ENCODE measurements around the gene SH3PXD2B.

- TF ChIP-seq POLR2AphosphoS5 (IDR thresholded peaks at IDR 0.05; ENCODE audit: low read depth, low read length) (no peak), TAF1 (IDR thresholded peaks at IDR 0.05; ENCODE audit: borderline replicate concordance, insufficient read depth, low read length) (no peak)
Observed at GRCh38 chr5:172427202-172427601, 27.1 kb downstream of the SH3PXD2B start.

Measured in PFSK-1 (cell line).